Loucy (cell line): ENCODE measurements around the gene SYNJ2.

ENCODE experiments used
- H2AFZ ChIP-seq: fragments of 200-600 bp; sonication (generic); 2 replicates; pipeline ENCODE4 v1.6.0; 2016; ENCODE audit warnings: antibody characterized with exemption, mild to moderate bottlenecking, low read length, moderate library complexity
- H3F3A ChIP-seq: fragments of 200-600 bp; 2 replicates; pipeline ENCODE4 v1.6.0; 2016; ENCODE audit warnings: antibody characterized with exemption, low read depth, mild to moderate bottlenecking
- H3K27me3 ChIP-seq: fragments of 200-600 bp; sonication (generic); 2 replicates; pipeline ENCODE4 v1.6.1; 2014; ENCODE audit warnings: low read length, mild to moderate bottlenecking; ENCODE audit not compliant: insufficient read depth, poor library complexity, severe bottlenecking
- H3K36me3 ChIP-seq: fragments of 200-600 bp; sonication (generic); 2 replicates; pipeline ENCODE4 v1.6.1; 2016; ENCODE audit warnings: low read length; ENCODE audit not compliant: insufficient read depth
- H3K4me1 ChIP-seq: fragments of 200-600 bp; sonication (generic); 2 replicates; pipeline ENCODE4 v1.5.1; 2014; ENCODE audit warnings: low read length, mild to moderate bottlenecking; ENCODE audit not compliant: insufficient read depth, poor library complexity, severe bottlenecking
- H3K4me2 ChIP-seq: fragments of 200-600 bp; sonication (generic); 2 replicates; pipeline ENCODE4 v1.6.0; 2014; ENCODE audit warnings: antibody characterized with exemption, low read length, low read depth, mild to moderate bottlenecking; ENCODE audit not compliant: poor library complexity, severe bottlenecking
- H3K4me3 ChIP-seq: fragments of 200-600 bp; sonication (generic); 2 replicates; pipeline ENCODE4 v1.5.1; 2014; ENCODE audit warnings: low read length, mild to moderate bottlenecking, mixed read lengths; ENCODE audit not compliant: poor library complexity, severe bottlenecking
- H3K79me2 ChIP-seq: fragments of 200-600 bp; sonication (generic); 2 replicates; pipeline ENCODE4 v1.6.1; 2014; ENCODE audit warnings: low read length; ENCODE audit not compliant: insufficient read depth
- H3K9ac ChIP-seq: fragments of 200-600 bp; sonication (generic); 2 replicates; pipeline ENCODE4 v1.6.0; 2014; ENCODE audit warnings: mild to moderate bottlenecking, low read depth, low read length, moderate library complexity; ENCODE audit not compliant: poor library complexity, severe bottlenecking
- H3K9me2 ChIP-seq: fragments of 200-600 bp; sonication (generic); replicated peaks from 2 replicates; pipeline ENCODE4 v1.6.1; 2016; ENCODE audit warnings: low read depth, low read length, mixed read lengths
- H3K9me3 ChIP-seq: fragments of 200-600 bp; sonication (generic); 2 replicates; pipeline ENCODE4 v1.6.1; 2014; ENCODE audit warnings: mild to moderate bottlenecking, antibody characterized with exemption, low read length, low read depth; ENCODE audit not compliant: insufficient read depth
- H4K20me1 ChIP-seq: fragments of 200-600 bp; sonication (generic); 2 replicates; pipeline ENCODE4 v1.6.0; 2014; ENCODE audit warnings: antibody characterized with exemption, low read length, mild to moderate bottlenecking; ENCODE audit not compliant: insufficient read depth, poor library complexity, severe bottlenecking
- CTCF ChIP-seq: fragments of 200-600 bp; sonication (generic); conservative IDR thresholded peaks from 2 replicates; pipeline ENCODE4 v1.5.1; 2014; ENCODE audit warnings: mild to moderate bottlenecking, antibody characterized with exemption, low read length
- EZH2phosphoT487 ChIP-seq: fragments of 200-600 bp; IDR thresholded peaks from 2 replicates; pipeline ENCODE4 v1.6.1; 2018; ENCODE audit warnings: antibody characterized with exemption, mild to moderate bottlenecking, moderate library complexity, borderline replicate concordance

The SYNJ2 gene

GRCh38 chr6:158041370-158041769 is 59.7 kb downstream of the SYNJ2 start:
- H3K9ac ChIP-seq, result no peak overlapping the region
- no peaks in the 10 kb centered on the region for H3F3A ChIP-seq
- H2AFZ ChIP-seq, result no peak overlapping the region
- no peak overlapping the region for H3K4me3 ChIP-seq
- H3K27me3 ChIP-seq, result no peaks in the 10 kb centered on the region
- no peak for TF ChIP-seq EZH2phosphoT487
- TF ChIP-seq CTCF, result no peak
- no peak overlapping the region for H3K4me2 ChIP-seq
- no peaks in the 10 kb centered on the region for H3K9me3 ChIP-seq
- no peaks in the 10 kb centered on the region for H3K9me2 ChIP-seq
- H3K4me1 ChIP-seq, result peaks cover 25% of the 10 kb centered on the region
- no peaks in the 10 kb centered on the region for H4K20me1 ChIP-seq
- H3K36me3 ChIP-seq, result peaks cover 20% of the 10 kb centered on the region; the same call in 1 of the 2 replicates
- no peaks in the 10 kb centered on the region for H3K79me2 ChIP-seq

GRCh38 chr6:158041788-158042187 is 60.1 kb downstream of the SYNJ2 start:
- H3K9ac ChIP-seq, result no peak overlapping the region
- peaks cover 29% of the 10 kb centered on the region for H3K4me1 ChIP-seq
- H3F3A ChIP-seq, result no peaks in the 10 kb centered on the region
- no peaks in the 10 kb centered on the region for H3K9me3 ChIP-seq
- peaks cover 20% of the 10 kb centered on the region; the same call in 1 of the 2 replicates for H3K36me3 ChIP-seq
- no peaks in the 10 kb centered on the region for H4K20me1 ChIP-seq
- H3K4me2 ChIP-seq, result no peak overlapping the region
- H3K79me2 ChIP-seq, result no peaks in the 10 kb centered on the region
- H2AFZ ChIP-seq, result no peak overlapping the region
- no peaks in the 10 kb centered on the region for H3K27me3 ChIP-seq
- no peak overlapping the region for H3K4me3 ChIP-seq
- TF ChIP-seq EZH2phosphoT487 (no peak), CTCF (no peak)
- no peaks in the 10 kb centered on the region for H3K9me2 ChIP-seq

- Histone ChIP-seq H3K4me3 (no peak overlapping the region), H3K36me3 (peaks cover 20% of the 10 kb centered on the region; the same call in 1 of the 2 replicates), H3K27me3 (no peaks in the 10 kb centered on the region), H3K79me2 (no peaks in the 10 kb centered on the region), H3F3A (no peaks in the 10 kb centered on the region), H4K20me1 (no peaks in the 10 kb centered on the region), H3K9ac (no peak overlapping the region), H3K4me1 (peaks cover 34% of the 10 kb centered on the region), H3K4me2 (no peak overlapping the region), H3K9me2 (no peaks in the 10 kb centered on the region), H2AFZ (no peak overlapping the region), H3K9me3 (no peaks in the 10 kb centered on the region)
- TF ChIP-seq CTCF (no peak), EZH2phosphoT487 (no peak)
Measured at GRCh38 chr6:158042245-158042798, 60.7 kb downstream of the SYNJ2 start.
